IMR-90 (cell line): Measurements from ENCODE around the gene MFRP. TPM values are rescaled to one million over a fixed set of nuclear protein-coding genes. Genes with fewer than 3 reads are reported as not detected.
A peak's percentile ranks its signal among the peaks of the same experiment; 100 is the strongest.

ENCODE experiments used
- ATAC-seq: fragments of 200-7000 bp; cut with Tn5 transposase; 2 replicates; pipeline ENCODE4 v1.9.1; 2020; ENCODE audit warnings: low read depth, mild to moderate bottlenecking, moderate library complexity
- BruUV-seq: library from RNA; stranded (reverse); fragments of 400-500 nt; replicated peaks from 2 replicates; lab custom pipeline; 2021; lab: Mats Ljungman, UMichigan
- CTCF ChIA-PET: fragments of 300-600 bp; formaldehyde crosslinking; extraction: SDS; loops from one replicate; lab custom pipeline; 2021; ENCODE audit warnings: antibody characterized with exemption; lab: Yijun Ruan, JAX
- POLR2A ChIA-PET: fragments of 300-600 bp; sonication (Branson Sonifier 250); formaldehyde crosslinking; loops from one replicate; lab custom pipeline; 2022; ENCODE audit warnings: antibody characterized with exemption; ENCODE audit not compliant: unreplicated experiment; lab: Charles Lee
- DNase-seq: peaks from one replicate; pipeline ENCODE4 v3.0.0; 2013
- H2AFZ ChIP-seq: replicated peaks from 2 replicates; pipeline ENCODE3; 2013; ENCODE audit warnings: low read length, mild to moderate bottlenecking; ENCODE audit not compliant: poor library complexity
- H2AK5ac ChIP-seq: 2 replicates; pipeline ENCODE4 v1.6.1; 2013; ENCODE audit warnings: low read depth, low read length, inconsistent platforms
- H2AK9ac ChIP-seq: replicated peaks from 2 replicates; pipeline ENCODE3; 2013; ENCODE audit warnings: mild to moderate bottlenecking, low read depth, low read length, moderate library complexity; ENCODE audit not compliant: poor library complexity
- H2BK120ac ChIP-seq: 2 replicates; pipeline ENCODE4 v1.6.1; 2013; ENCODE audit warnings: low read depth, low read length, inconsistent platforms
- H2BK15ac ChIP-seq: 3 replicates; pipeline ENCODE4 v1.6.1; 2013; ENCODE audit warnings: low read depth, low read length, inconsistent platforms
- H2BK20ac ChIP-seq: 2 replicates; pipeline ENCODE4 v1.6.1; 2013; ENCODE audit warnings: low read depth, mild to moderate bottlenecking, inconsistent platforms, low read length, moderate library complexity
- H2BK5ac ChIP-seq: 2 replicates; pipeline ENCODE4 v1.6.1; 2013; ENCODE audit warnings: mild to moderate bottlenecking, low read depth, low read length, inconsistent platforms; ENCODE audit not compliant: poor library complexity, severe bottlenecking
- H3K14ac ChIP-seq: replicated peaks from 2 replicates; pipeline ENCODE4 v1.6.1; 2013; ENCODE audit warnings: low read depth, low read length, inconsistent platforms
- H3K18ac ChIP-seq: 2 replicates; pipeline ENCODE4 v1.6.1; 2013; ENCODE audit warnings: low read depth, low read length, control low read depth
- H3K23ac ChIP-seq: 2 replicates; pipeline ENCODE4 v1.6.1; 2013; ENCODE audit warnings: low read depth, low read length, inconsistent platforms
- H3K27ac ChIP-seq: 2 replicates; pipeline ENCODE4 v1.5.1; 2013; ENCODE audit warnings: mild to moderate bottlenecking, control low read depth, low read length; ENCODE audit not compliant: insufficient read depth
- H3K27me3 ChIP-seq: 2 replicates; pipeline ENCODE4 v1.6.1; 2013; ENCODE audit warnings: low read length; ENCODE audit not compliant: control insufficient read depth, insufficient read depth
- H3K36me3 ChIP-seq: 2 replicates; pipeline ENCODE4 v1.6.1; 2013; ENCODE audit warnings: low read length, mixed read lengths; ENCODE audit not compliant: control insufficient read depth, insufficient read depth
- H3K4ac ChIP-seq: 2 replicates; pipeline ENCODE4 v1.6.1; 2013; ENCODE audit warnings: low read depth, low read length, inconsistent platforms
- H3K4me1 ChIP-seq: 2 replicates; pipeline ENCODE4 v1.6.1; 2013; ENCODE audit warnings: low read length, mixed read lengths; ENCODE audit not compliant: control insufficient read depth, insufficient read depth
- H3K4me2 ChIP-seq: 2 replicates; pipeline ENCODE4 v1.6.1; 2013; ENCODE audit warnings: low read depth, mild to moderate bottlenecking, control low read depth, low read length, moderate library complexity
- H3K4me3 ChIP-seq: 2 replicates; pipeline ENCODE4 v1.5.1; 2013; ENCODE audit warnings: low read depth, mild to moderate bottlenecking, control low read depth, low read length, moderate library complexity; ENCODE audit not compliant: insufficient read depth
- H3K56ac ChIP-seq: 2 replicates; pipeline ENCODE4 v1.6.1; 2013; ENCODE audit warnings: low read length, inconsistent platforms; ENCODE audit not compliant: insufficient read depth; ENCODE audit errors: extremely low read depth
- H3K79me1 ChIP-seq, 2 experiments: 2 replicates each; pipeline ENCODE4 v1.6.1; 2013; ENCODE audit warnings: low read length in 2 of 2, inconsistent platforms in 1 of 2, low read depth in 1 of 2
- H3K9ac ChIP-seq: 2 replicates; pipeline ENCODE4 v1.6.1; 2013; ENCODE audit warnings: low read depth, low read length, control low read depth
- H3K9me1 ChIP-seq: 2 replicates; pipeline ENCODE4 v1.6.1; 2013; ENCODE audit warnings: low read length, inconsistent platforms; ENCODE audit not compliant: insufficient read depth
- H3K9me3 ChIP-seq: 2 replicates; pipeline ENCODE4 v1.6.1; 2013; ENCODE audit warnings: low read length; ENCODE audit not compliant: control insufficient read depth, insufficient read depth
- H4K20me1 ChIP-seq: 2 replicates; pipeline ENCODE4 v1.6.1; 2013; ENCODE audit warnings: low read length, inconsistent platforms; ENCODE audit not compliant: insufficient read depth
- H4K5ac ChIP-seq: 2 replicates; pipeline ENCODE4 v1.6.1; 2013; ENCODE audit warnings: mild to moderate bottlenecking, low read depth, low read length, control low read depth
- H4K8ac ChIP-seq, 2 experiments: 2 replicates each; pipeline ENCODE4 v1.6.1; 2013; ENCODE audit warnings: low read depth in 2 of 2, low read length in 2 of 2, control low read depth in 1 of 2, inconsistent platforms in 1 of 2
- H4K91ac ChIP-seq: 2 replicates; pipeline ENCODE4 v1.6.1; 2013; ENCODE audit warnings: low read depth, low read length, inconsistent platforms; ENCODE audit not compliant: insufficient read depth
- BHLHE40 ChIP-seq: fragments of 150-350 bp; IDR thresholded peaks from 2 replicates; pipeline ENCODE4 v1.6.1; 2016; ENCODE audit warnings: mild to moderate bottlenecking, low read depth, low read length
- CEBPB ChIP-seq: IDR thresholded peaks from 2 replicates; pipeline ENCODE4 v1.6.1; 2012; ENCODE audit warnings: low read depth, low read length, improper control_type of control experiment
- CHD1 ChIP-seq: IDR thresholded peaks from 2 replicates; pipeline ENCODE4 v1.6.1; 2012; ENCODE audit warnings: low read depth, low read length, improper control_type of control experiment
- FOS ChIP-seq: fragments of 150-350 bp; IDR thresholded peaks from 2 replicates; pipeline ENCODE4 v1.6.1; 2016; ENCODE audit warnings: low read depth, low read length
- MAFK ChIP-seq: IDR thresholded peaks from 2 replicates; pipeline ENCODE4 v1.6.1; 2012; ENCODE audit warnings: low read depth, low read length, improper control_type of control experiment
- MAZ ChIP-seq: IDR thresholded peaks from 2 replicates; pipeline ENCODE4 v1.6.1; 2012; ENCODE audit warnings: low read depth, mild to moderate bottlenecking, low read length, improper control_type of control experiment, moderate library complexity, borderline replicate concordance
- MXI1 ChIP-seq: IDR thresholded peaks from 2 replicates; pipeline ENCODE4 v1.6.1; 2012; ENCODE audit warnings: low read depth, mild to moderate bottlenecking, low read length, moderate library complexity, borderline replicate concordance
- NFE2L2 ChIP-seq: fragments of 150-350 bp; IDR thresholded peaks from 2 replicates; pipeline ENCODE4 v1.6.1; 2016; ENCODE audit warnings: low read depth, mild to moderate bottlenecking, low read length
- RAD21 ChIP-seq: IDR thresholded peaks from 2 replicates; pipeline ENCODE4 v1.6.1; 2012; ENCODE audit warnings: low read length, improper control_type of control experiment
- RCOR1 ChIP-seq: IDR thresholded peaks from 2 replicates; pipeline ENCODE4 v1.6.1; 2012; ENCODE audit warnings: mild to moderate bottlenecking, low read length, improper control_type of control experiment; ENCODE audit not compliant: insufficient replicate concordance
- RFX5 ChIP-seq: IDR thresholded peaks from 2 replicates; pipeline ENCODE4 v1.8.0; 2012; ENCODE audit warnings: low read depth, mild to moderate bottlenecking, low read length, moderate library complexity
- SMC3 ChIP-seq: fragments of 150-350 bp; IDR thresholded peaks from 2 replicates; pipeline ENCODE4 v1.6.1; 2016; ENCODE audit warnings: low read depth, mild to moderate bottlenecking, antibody characterized with exemption, low read length, moderate library complexity
- WGBS, 2 experiments: methylation state at CpG; one replicate each; pipeline versions ENCODE4 v1.1.5 to v1.1.7; 2013; ENCODE audit warnings: missing lambda C conversion rate in 2 of 2; ENCODE audit not compliant: insufficient read length in 1 of 2; ENCODE audit errors: extremely low coverage in 2 of 2; 5-methylcytosine and 5-hydroxymethylcytosine counted together
- dilution Hi-C: fragments of 300-500 bp; cut with HindIII; formaldehyde crosslinking; loops from one replicate; pipeline ENCODE4 v1.14.3; 2018; ENCODE audit warnings: low sequenced_read_pairs; ENCODE audit not compliant: unreplicated experiment
- in situ Hi-C: fragments of 300-500 bp; cut with MboI; formaldehyde crosslinking; loops from 3 replicates; pipeline ENCODE4 v1.14.3; 2019; ENCODE audit warnings: low sequenced_read_pairs, inconsistent platforms, mixed read lengths
- intact Hi-C: fragments of 100-400 bp; cut with micrococcal nuclease; formaldehyde crosslinking; loops from 2 replicates; pipeline ENCODE4 v1.10.0; 2022
- polyA plus RNA-seq, 3 experiments: library from polyadenylated mRNA; depleted of rRNA; stranded (reverse); fragments of >200 nt; gene quantifications; 2 replicates each; pipeline ENCODE4 v1.2.3, GENCODE V29; 2012; ENCODE audit warnings: low replicate concordance in 1 of 3
- total RNA-seq: library from RNA; depleted of rRNA; stranded (reverse); fragments of >200 nt; gene quantifications from 2 replicates; pipeline ENCODE4 v1.2.3, GENCODE V29; 2012
- TF ChIP-seq, protein P1 (sequence below): fragments of 150-350 bp; IDR thresholded peaks from 2 replicates; pipeline ENCODE4 v1.6.1; 2016; ENCODE audit warnings: low read depth, mild to moderate bottlenecking, low read length, moderate library complexity, borderline replicate concordance

MFRP gene
- total and polyA plus RNA-seq, 2 of the 4 experiments (the other 2 are of a cell fraction), result not detected

DNA sequence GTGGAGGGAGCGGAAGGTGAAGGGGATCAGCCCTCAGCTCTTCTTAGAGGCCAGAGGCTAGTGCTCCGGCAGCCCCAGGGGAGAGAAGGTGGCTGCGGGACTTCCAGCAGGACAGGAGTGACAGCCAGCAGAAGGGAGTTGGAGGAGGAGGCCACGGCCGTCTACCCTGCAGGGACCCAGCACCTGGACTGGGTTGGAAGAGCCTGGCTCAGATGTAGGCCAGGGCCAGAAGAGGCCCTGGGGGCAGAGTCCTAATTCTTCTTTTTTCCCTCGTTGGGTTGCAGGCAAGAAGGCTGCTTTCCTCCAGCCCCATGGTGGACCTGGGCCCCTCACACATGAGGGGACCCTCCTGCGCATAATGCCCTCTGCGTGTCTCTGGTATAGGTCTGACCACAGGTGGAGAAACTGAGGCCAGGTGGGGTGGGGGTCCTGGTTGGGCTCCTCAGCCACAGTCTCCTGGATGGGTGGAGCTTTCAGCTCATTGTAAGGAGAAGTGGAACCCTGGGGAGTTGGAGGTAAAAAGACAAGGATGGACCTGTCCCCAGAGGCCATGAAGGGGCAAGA, 27.3 kb downstream of the MFRP start:
- intact Hi-C loops (no loop called here), in situ Hi-C loops (no loop called here), dilution Hi-C loops (no loop called here)
- peaks cover 11 to 55% of the 10 kb centered on the region in 2 experiments; a peak in 3 of 4 replicates for H3K79me1 ChIP-seq
- no peak for TF ChIP-seq RAD21
- TF ChIP-seq MAFK, result no peak
- TF ChIP-seq MXI1, result no peak
- TF ChIP-seq CEBPB, result no peak
- TF ChIP-seq SMC3, result no peak
- no peak for TF ChIP-seq NFE2L2
- no peak for TF ChIP-seq BHLHE40
- no peak for TF ChIP-seq RCOR1
- TF ChIP-seq RFX5, result no peak
- no peak for TF ChIP-seq FOS
- no peak for TF ChIP-seq MAZ
- TF ChIP-seq, protein P1, sequence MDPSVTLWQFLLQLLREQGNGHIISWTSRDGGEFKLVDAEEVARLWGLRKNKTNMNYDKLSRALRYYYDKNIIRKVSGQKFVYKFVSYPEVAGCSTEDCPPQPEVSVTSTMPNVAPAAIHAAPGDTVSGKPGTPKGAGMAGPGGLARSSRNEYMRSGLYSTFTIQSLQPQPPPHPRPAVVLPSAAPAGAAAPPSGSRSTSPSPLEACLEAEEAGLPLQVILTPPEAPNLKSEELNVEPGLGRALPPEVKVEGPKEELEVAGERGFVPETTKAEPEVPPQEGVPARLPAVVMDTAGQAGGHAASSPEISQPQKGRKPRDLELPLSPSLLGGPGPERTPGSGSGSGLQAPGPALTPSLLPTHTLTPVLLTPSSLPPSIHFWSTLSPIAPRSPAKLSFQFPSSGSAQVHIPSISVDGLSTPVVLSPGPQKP, result no peak
- TF ChIP-seq CHD1, result no peak
- no peak overlapping the region for H3K4me2 ChIP-seq
- peak overlapping the region; percentile 83 for H2AK9ac ChIP-seq
- H2BK15ac ChIP-seq, result peak overlapping the region; percentile 78; the same call in 2 of the 3 replicates
- no peaks in the 10 kb centered on the region for H3K9me3 ChIP-seq
- H4K5ac ChIP-seq, result peak overlapping the region; percentile 61
- H3K27me3 ChIP-seq, result no peaks in the 10 kb centered on the region
- H4K20me1 ChIP-seq, result peaks cover 19% of the 10 kb centered on the region
- H3K36me3 ChIP-seq, result peaks cover 6% of the 10 kb centered on the region
- ChIA-PET POLR2A (interaction anchor here (0.5 to 1.0 kb wide), 2 partner anchors 18 to 67 kb away, joined by 3 to 12 read pairs; no protein-coding TSS in a partner anchor), CTCF (interaction anchor here (0.6 to 1.1 kb wide), 2 partner anchors 19 to 21 kb away, joined by 3 read pairs; no protein-coding TSS in a partner anchor)
- peak overlapping the region; percentile 72 for H3K23ac ChIP-seq
- H3K9me1 ChIP-seq, result peaks cover 24% of the 10 kb centered on the region
- H3K4me3 ChIP-seq, result no peak overlapping the region
- peak overlapping the region; percentile 38 for H3K27ac ChIP-seq
- H2BK5ac ChIP-seq, result peak overlapping the region; percentile 69
- H3K18ac ChIP-seq, result peak overlapping the region; percentile 30
- DNase-seq, result no peak
- peak overlapping the region; percentile 90 for H2AFZ ChIP-seq
- peak overlapping the region; percentile 47; the same call in 1 of the 2 replicates for H3K56ac ChIP-seq
- peak overlapping the region; percentile 6; the same call in 1 of the 2 replicates for H3K9ac ChIP-seq
- H3K4me1 ChIP-seq, result peaks cover 49% of the 10 kb centered on the region
- no TSS peak for BruUV-seq
- H2BK120ac ChIP-seq, result peak overlapping the region; percentile 92
- H3K14ac ChIP-seq, result peak overlapping the region; percentile 87
- H3K4ac ChIP-seq, result peak overlapping the region; percentile 86
- ATAC-seq, result no peak
- peak overlapping the region; percentile 86 for H2BK20ac ChIP-seq
- peak overlapping the region; percentile 91 for H4K91ac ChIP-seq
- peak overlapping the region; percentile 74 for H2AK5ac ChIP-seq
- H4K8ac ChIP-seq, result peak overlapping the region; percentile 23 to 77
- 100% methylated on average over 1 of the region's 8 CpGs; no CpG with 5 or more reads in 1 of the 2 experiments for WGBS, 2 experiments
